GM21717 (cell line): ENCODE measurements around the gene BEX3.

Source experiments
- ATAC-seq: cut with Tn5 transposase; IDR thresholded peaks from one replicate; pipeline ENCODE4 v1.9.1; 2021; ENCODE audit warnings: mild to moderate bottlenecking, moderate library complexity; ENCODE audit not compliant: unreplicated experiment

Gene BEX3

DNA sequence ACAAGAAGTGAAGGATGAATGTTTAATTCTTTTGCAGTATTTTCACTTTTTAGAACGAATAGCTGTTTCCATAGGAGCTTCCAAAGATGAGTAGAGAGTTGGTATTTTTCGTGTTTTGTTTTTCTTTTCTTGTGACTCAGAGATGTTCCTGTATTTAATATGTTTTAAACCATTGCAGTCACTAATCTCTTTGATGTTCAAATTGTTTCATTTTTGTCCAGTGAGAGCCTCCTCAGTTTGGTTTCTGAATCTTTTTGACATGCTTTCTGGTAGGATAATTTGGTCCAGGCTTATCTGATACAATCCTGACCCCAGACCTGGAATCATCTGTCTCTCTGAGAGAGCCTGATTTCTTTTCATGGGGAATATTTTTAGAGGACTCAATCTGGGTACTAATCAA, 41.6 kb downstream of the BEX3 start:
- no peak for ATAC-seq

GRCh38 chrX:103418811-103419340, 42.5 kb downstream of the BEX3 start:
- no peak for ATAC-seq

DNA sequence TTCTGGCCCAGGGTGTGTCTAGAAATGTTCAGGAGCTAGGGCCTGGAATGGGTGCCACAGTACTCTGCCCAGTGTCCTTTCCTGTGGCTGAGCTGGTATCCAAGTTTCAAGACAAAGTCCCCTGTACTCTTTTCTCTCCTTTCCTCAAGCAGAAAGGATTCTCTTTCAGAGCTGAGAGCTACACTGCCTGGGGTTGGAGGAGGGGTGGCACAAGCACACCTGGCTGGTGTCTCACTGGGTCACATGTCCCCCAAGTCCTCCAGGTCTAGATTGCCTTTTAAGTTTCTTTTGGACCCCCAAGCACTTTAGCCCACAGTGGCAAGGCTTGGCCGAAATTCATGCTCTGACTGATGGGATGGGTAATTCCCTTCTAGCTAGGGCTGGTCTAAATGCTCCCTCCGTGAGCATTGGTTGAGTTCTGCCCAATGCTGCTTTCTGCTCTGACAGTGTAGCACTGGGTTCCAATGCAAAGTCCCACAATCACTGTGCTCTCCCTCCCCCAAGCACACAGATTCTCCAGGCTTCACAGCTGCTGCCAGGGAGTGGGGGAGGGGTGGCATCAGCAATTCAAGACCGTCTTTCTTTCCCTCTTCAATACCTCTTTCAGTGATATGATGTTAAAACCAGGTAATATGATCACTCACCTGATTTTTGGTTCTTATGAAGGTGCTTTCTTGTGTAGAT, 47.8 kb downstream of the BEX3 start:
- ATAC-seq = no peak
